Mesothelial cell of epicardium (in vitro differentiated cells): ENCODE measurements around the gene TBC1D7. TPM values are rescaled to one million over a fixed set of nuclear protein-coding genes. Genes with fewer than 3 reads are reported as not detected.
"Not testable (repeated sequence)": the region's sequence is repeated elsewhere in the genome, so short reads cannot be mapped to it uniquely, and the experiment has no call there.

ENCODE experiments used
- DNase-seq, 2 experiments: peaks; one replicate each; pipeline ENCODE4 v3.0.0; 2021; ENCODE audit warnings: low spot score in 2 of 2; ENCODE audit not compliant: unreplicated experiment in 2 of 2
- H3K27ac Mint-ChIP-seq: 2 replicates; pipeline ENCODE4 v1.8.0; 2021; ENCODE audit warnings: mixed read lengths
- H3K27me3 Mint-ChIP-seq: 2 replicates; pipeline ENCODE4 v1.8.0; 2021; ENCODE audit warnings: low read depth, mixed read lengths
- H3K36me3 Mint-ChIP-seq: 2 replicates; pipeline ENCODE4 v1.8.0; 2021; ENCODE audit warnings: mixed read lengths
- H3K4me1 Mint-ChIP-seq: 2 replicates; pipeline ENCODE4 v1.8.0; 2021; ENCODE audit warnings: mixed read lengths
- H3K4me3 Mint-ChIP-seq: 2 replicates; pipeline ENCODE4 v1.8.0; 2021; ENCODE audit warnings: mild to moderate bottlenecking, moderate library complexity, mixed read lengths
- H3K9me3 Mint-ChIP-seq: 2 replicates; pipeline ENCODE4 v1.8.0; 2021; ENCODE audit warnings: mixed read lengths
- total RNA-seq: library from RNA; stranded (reverse); gene quantifications from 3 replicates; pipeline ENCODE4 v1.2.1, GENCODE V29; 2021
- TF ChIP-seq, protein P1 (sequence below): fragments of 200-600 bp; sonication (generic); IDR thresholded peaks from one replicate; pipeline ENCODE4 v1.5.0; 2021; ENCODE audit warnings: antibody characterized with exemption; ENCODE audit not compliant: unreplicated experiment

The TBC1D7 gene
- total RNA-seq, 1 donor from 2014 or later = 26.4 TPM

DNA sequence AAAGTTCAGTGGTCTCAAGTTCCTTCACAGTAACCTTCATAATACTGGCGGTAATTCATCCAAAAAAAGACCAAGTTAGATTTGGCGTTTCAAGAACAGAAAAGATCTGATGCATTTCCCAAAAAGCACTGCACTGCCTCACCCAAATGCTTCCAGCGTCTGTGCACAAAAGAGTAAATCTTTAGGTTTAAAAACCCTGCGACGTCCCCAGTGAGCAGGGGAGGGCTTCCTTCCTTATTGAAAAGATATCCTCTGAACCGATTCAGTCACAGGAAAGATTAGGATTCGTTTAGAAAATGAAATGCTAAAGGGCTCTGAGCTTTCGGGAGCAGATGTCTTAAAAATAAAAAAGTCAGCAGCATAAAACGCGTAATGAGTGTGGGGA, 654 bp downstream of the TBC1D7 start:
- Mint-ChIP-seq H3K4me3 (peak overlapping the region; percentile 81), H3K4me1 (peaks cover 21% of the 10 kb centered on the region), H3K27me3 (no peaks in the 10 kb centered on the region), H3K9me3 (no peaks in the 10 kb centered on the region), H3K27ac (peak overlapping the region; percentile 95), H3K36me3 (peaks cover 26% of the 10 kb centered on the region)
- DNase-seq = no peak
- TF ChIP-seq, protein P1, sequence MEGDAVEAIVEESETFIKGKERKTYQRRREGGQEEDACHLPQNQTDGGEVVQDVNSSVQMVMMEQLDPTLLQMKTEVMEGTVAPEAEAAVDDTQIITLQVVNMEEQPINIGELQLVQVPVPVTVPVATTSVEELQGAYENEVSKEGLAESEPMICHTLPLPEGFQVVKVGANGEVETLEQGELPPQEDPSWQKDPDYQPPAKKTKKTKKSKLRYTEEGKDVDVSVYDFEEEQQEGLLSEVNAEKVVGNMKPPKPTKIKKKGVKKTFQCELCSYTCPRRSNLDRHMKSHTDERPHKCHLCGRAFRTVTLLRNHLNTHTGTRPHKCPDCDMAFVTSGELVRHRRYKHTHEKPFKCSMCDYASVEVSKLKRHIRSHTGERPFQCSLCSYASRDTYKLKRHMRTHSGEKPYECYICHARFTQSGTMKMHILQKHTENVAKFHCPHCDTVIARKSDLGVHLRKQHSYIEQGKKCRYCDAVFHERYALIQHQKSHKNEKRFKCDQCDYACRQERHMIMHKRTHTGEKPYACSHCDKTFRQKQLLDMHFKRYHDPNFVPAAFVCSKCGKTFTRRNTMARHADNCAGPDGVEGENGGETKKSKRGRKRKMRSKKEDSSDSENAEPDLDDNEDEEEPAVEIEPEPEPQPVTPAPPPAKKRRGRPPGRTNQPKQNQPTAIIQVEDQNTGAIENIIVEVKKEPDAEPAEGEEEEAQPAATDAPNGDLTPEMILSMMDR = no peak

DNA sequence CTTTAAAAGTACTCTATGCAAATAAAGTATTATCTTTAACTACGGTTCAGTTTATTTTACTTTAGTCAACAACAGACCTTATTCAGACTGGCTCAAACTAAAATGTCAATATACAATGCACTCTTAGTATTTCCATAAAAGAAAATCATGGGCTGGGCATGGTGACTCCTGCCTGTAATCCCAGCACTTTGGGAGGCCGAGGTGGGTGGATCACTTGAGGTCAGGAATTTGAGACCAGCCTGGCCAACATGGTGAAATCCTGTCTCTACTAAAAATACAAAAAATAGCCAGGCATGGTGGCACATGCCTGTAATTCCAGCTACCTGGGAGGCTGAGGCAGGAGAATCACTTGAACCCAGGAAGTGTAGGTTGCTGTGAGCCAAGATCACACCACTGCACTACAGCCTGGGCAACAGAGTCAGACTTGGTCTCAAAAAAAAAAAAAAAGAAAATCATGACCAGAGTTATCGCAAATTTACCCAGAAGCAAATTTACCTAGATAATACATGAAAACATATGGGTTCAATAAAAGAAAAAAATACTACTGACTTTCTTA, 2.2 kb downstream of the TBC1D7 start:
- not testable (repeated sequence) for H3K4me3 Mint-ChIP-seq, H3K9me3 Mint-ChIP-seq, DNase-seq, H3K27ac Mint-ChIP-seq, H3K27me3 Mint-ChIP-seq
- peaks cover 21% of the 10 kb centered on the region for H3K4me1 Mint-ChIP-seq
- H3K36me3 Mint-ChIP-seq = peaks cover 36% of the 10 kb centered on the region

DNA sequence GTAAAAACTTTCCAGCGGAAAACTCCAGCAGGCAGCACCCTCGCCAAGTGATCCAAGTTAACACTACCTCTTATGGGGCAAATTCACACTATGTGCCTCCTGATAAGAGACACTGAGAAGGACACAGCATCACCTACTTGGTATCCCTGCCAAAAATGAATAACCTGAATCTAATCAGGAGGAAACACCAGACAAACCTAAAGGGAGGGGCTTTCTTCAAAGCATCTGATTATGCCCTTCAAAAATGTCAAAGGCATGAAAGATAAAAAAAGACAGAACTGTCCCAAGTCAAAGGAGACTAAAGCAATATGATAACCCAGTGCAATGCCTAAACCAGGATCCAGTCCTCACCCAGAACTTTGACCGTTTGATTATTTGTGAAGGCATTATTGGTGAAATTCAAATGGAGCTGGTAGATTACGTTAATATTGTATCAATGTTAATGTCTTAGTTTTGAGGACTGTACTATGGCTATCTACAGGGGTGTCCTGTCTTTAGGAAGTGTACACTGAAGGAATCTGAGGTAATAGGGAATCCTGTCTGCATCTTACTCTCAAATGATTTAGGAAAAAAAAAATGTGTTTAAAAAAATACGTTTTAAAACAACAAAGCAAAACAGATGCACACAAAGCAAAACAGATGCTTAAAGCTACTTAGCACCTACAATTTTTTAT, 8.3 kb downstream of the TBC1D7 start:
- Mint-ChIP-seq H3K9me3 (no peaks in the 10 kb centered on the region), H3K36me3 (peaks cover 63% of the 10 kb centered on the region), H3K4me1 (no peaks in the 10 kb centered on the region), H3K27me3 (no peaks in the 10 kb centered on the region), H3K4me3 (no peak overlapping the region), H3K27ac (no peak overlapping the region)
- no peak for DNase-seq
- TF ChIP-seq, protein P1 = no peak

DNA sequence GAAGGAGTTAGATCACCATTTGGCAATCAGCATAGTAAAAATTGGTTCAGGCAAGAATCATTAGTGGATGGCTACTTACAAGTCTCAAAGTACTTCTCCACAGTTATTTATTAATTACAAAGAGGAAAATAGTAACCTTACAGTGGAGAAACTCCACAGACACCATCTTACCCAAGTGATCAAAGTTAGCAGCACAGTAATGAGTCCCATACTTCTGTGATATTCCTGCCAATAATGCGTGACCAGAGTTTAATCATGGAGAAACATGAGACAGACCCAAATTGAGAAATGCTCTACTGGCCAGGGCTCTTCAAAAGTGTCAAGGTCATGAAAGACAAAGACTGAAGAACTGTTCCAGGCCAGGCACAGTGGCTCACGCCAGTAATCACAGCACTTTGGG, 9.5 kb downstream of the TBC1D7 start:
- no peak overlapping the region for H3K27ac Mint-ChIP-seq

DNA sequence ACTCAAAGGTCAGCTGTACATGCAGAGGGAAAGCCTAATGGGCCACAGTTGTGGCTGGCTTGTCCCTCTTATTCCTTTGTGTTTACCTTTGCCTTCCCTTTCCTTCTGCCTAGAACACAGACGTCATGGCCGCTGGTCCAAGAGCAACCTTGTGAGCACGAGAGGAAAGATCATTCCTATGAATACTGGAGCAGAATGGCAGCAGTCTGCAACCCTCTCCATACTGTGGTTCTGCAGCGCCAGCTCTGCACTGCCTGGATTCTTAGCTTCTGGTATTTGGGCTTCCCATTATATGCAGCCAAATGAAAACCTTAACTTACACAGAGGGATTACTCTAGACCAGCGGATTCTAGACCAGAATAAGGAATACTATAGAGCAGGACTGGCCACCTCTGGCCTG, 12.4 kb downstream of the TBC1D7 start:
- Mint-ChIP-seq H3K4me3 (no peak overlapping the region), H3K9me3 (no peaks in the 10 kb centered on the region), H3K36me3 (peaks cover 45% of the 10 kb centered on the region), H3K27ac (no peak overlapping the region), H3K4me1 (no peaks in the 10 kb centered on the region), H3K27me3 (no peaks in the 10 kb centered on the region)
- TF ChIP-seq, protein P1 = no peak
- DNase-seq = no peak

More for the DNA sequence above, 9.5 kb downstream of the TBC1D7 start:
- DNase-seq = no peak
- Mint-ChIP-seq H3K27me3 (no peaks in the 10 kb centered on the region), H3K9me3 (no peaks in the 10 kb centered on the region), H3K4me3 (no peak overlapping the region), H3K36me3 (peaks cover 53% of the 10 kb centered on the region), H3K4me1 (no peaks in the 10 kb centered on the region)
- TF ChIP-seq, protein P1 = no peak

DNA sequence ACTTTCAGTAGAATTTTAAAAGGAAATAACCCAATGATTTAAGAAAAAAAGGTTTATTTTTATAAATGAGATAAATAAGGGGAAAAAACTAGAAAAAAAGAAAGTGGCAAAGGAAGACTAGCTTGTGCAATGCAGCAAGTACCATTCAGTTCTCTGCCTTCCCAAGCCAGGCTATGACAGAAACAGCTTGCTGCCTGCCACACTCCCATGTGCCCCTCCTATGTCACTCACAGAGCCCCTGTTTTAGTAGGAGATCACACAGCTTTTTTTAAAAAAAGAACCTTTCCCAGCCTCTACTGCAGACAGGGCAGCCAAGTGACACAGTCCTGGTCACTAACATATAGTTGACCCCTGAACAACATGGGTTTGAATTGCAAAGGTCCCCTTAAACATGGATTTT, 13.5 kb downstream of the TBC1D7 start:
- H3K4me1 Mint-ChIP-seq = no peaks in the 10 kb centered on the region
- H3K9me3 Mint-ChIP-seq = no peaks in the 10 kb centered on the region
- H3K4me3 Mint-ChIP-seq = no peak overlapping the region
- no peaks in the 10 kb centered on the region for H3K27me3 Mint-ChIP-seq
- no peak overlapping the region for H3K27ac Mint-ChIP-seq
- peaks cover 37% of the 10 kb centered on the region for H3K36me3 Mint-ChIP-seq
- no peak for DNase-seq
- TF ChIP-seq, protein P1 = no peak
